Pancreas (tissue), 8 donors: ENCODE measurements around the gene L1TD1. TPM values are rescaled to one million over a fixed set of nuclear protein-coding genes. Genes with fewer than 3 reads are reported as not detected.

Experiments
- polyA plus RNA-seq, 2 donors: library from polyadenylated mRNA; stranded (reverse); fragments of 200-250 nt; gene quantifications; one replicate each; pipeline ENCODE4 v1.2.3, GENCODE V29; 2013
- total RNA-seq, 6 donors: library from RNA; stranded (reverse); fragmentation: NEBNext Ultra II Directional in 4 of 6; extraction: Animal tissue kit (Norgen Biotek cat#: 25700) in 4 of 6; gene quantifications; one replicate each; pipeline versions ENCODE4 v1.2.1 to v1.2.4, GENCODE V29; 2021 to 2023
- donor health status: healthy with polysubstance abuse.
- donor health status: DM: no; HTN: no; CAD: no; lungs with moderate emphysema.
- donor health status: DM: no; HTN: no; CAD: no.
- donor health status: Bipolar disorder and iron deficiency.
- donor health status: DM: yes; HTN: yes; CAD: no.
- donor health status: DM: no; HTN: no; CAD: no.
- donor health status: DM: no; HTN: no; CAD: no.
- donor health status: DM: yes; HTN: yes; CAD: no.

The L1TD1 gene
- total and polyA plus RNA-seq, 8 donors = 0.03 to 0.28 (median 0.09) TPM; not detected in 2

Other genes starting within 250 kb of the L1TD1 start
- gene KANK4, start 124.6 kb downstream of the L1TD1 start, total RNA-seq = 10 to 100 TPM in 2 of 6 donors, 1 to 10 TPM in 4; 7.1 to 12.5 (median 9.1) TPM
- 1 to 10 TPM; 2.4 to 4.6 TPM for gene KANK4, start 124.6 kb downstream of the L1TD1 start, polyA plus RNA-seq
- gene USP1, start 242.2 kb downstream of the L1TD1 start, total RNA-seq = 10 to 100 TPM in 4 of 6 donors, 1 to 10 TPM in 2; 7.2 to 12.8 (median 10.5) TPM
- gene USP1, start 242.2 kb downstream of the L1TD1 start, polyA plus RNA-seq = 10 to 100 TPM in 1 of 2 donors, 1 to 10 TPM in 1; 3.6 to 10.4 TPM